ENCODE measurements around the gene EMX2.

EMX2 gene

DNA sequence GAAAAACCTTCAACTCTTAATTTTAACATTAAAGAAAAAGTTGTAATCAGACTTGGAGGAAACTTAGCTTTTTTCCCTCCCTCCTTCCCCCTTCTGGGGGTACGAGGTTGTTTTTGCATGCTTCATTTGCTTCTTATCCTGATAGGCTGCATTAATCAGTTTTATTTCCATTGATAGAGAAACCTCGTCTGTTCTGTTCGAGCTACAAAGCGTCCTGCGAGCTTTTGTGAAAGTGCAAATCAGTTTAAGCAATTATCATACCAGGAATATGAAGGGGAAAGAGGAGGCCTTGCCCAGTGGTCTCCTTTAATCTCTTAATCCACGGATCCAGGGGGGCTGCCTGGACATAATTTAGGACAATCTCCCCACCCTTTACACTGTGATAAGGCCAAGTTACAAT, 7.5 kb downstream of the EMX2 start:
- TF ChIP-seq CTCF (IDR thresholded peaks at IDR 0.05; ENCODE audit: insufficient read depth, low read depth, low read length, missing control alignments) = no peak
- H3K4me3 ChIP-seq (ENCODE audit: low read length) = no peak overlapping the region
- no peak for DNase-seq (ENCODE audit: low read depth)

DNA sequence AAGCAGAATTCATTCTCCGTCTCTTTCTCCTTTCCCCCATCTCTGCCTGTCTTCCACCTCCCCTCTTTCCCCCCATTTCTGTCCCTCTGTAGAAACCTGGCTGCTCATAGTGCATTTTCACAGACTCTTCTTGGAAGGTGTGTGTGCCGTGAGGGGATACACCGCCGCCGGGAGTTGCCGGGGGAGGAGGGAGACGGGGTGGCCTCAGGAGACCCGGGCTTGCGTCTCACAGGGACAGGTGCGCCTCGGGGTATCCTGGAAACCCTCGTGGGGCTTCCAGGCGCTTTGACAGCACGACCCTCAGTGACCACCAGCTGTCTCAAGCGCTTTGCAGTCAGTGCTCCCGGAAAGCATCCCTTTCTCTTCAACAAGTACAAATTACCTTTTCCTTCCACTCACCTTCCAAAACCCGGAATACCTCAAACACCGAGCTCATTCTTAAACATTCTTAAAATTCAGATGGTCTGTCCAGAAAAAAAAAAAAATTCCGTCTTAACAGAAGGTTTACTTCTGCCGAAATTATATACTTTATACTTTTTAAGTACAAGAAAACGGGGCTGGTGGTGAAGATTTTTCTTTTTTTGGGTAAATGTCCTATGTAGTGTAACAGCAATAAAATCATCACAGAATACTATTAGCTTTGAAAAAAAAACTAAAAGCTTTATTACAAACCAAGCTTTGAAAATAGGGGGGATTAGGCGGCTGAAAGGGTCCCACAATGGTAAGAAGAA, 8.2 kb downstream of the EMX2 start:
- no peak for TF ChIP-seq CTCF (IDR thresholded peaks at IDR 0.05; ENCODE audit: insufficient read depth, low read depth, low read length, missing control alignments)
- no peak overlapping the region for H3K4me3 ChIP-seq (ENCODE audit: low read length)
- DNase-seq (ENCODE audit: low read depth) = no peak

DNA sequence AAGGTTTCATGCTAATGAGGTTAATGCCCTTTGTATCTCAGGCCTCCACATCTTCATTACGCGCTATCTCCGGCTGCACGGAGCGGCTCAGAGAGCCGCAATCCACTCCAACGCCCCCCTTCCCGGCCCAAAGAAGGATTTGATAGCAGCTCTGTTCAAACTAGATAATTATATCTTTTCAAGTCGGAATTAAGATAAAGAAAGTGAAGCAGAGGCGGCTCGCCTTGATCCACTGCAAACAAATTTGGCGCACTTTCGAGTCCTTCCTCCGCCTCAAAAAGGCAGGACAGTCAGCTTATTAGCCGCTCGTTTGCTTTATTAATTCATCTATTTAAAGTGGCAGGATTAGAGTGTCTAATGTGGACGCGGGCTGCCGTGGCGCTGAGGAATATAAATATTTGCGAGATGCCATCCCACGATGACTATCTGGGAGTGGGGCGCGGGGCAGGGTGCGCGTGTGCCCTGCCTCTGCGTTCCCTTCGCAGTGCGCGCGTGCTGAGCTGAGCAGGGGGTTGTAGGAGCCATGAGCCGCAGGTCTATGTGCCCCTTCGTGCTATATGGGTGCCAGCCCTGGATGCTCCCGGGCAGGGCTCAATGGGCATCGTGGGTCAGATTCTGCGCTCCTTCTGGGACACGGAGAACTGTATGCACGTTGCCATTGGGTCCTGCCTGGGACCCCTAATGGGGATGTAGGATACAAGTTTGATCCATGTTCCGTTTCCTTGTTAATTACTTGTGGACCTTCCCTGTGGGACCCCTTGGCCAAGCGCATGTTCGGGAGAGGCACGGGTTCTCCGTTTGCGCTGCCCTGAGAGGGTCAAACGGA, 9.0 kb downstream of the EMX2 start:
- no peak overlapping the region for H3K4me3 ChIP-seq (ENCODE audit: low read length)
- no peak for DNase-seq (ENCODE audit: low read depth)
- no peak for TF ChIP-seq CTCF (IDR thresholded peaks at IDR 0.05; ENCODE audit: insufficient read depth, low read depth, low read length, missing control alignments)

GRCh38 chr10:117552156-117552631, 9.6 kb downstream of the EMX2 start:
- no peak for TF ChIP-seq CTCF (IDR thresholded peaks at IDR 0.05; ENCODE audit: insufficient read depth, low read depth, low read length, missing control alignments)
- DNase-seq (ENCODE audit: low read depth) = peak; percentile 20
- H3K4me3 ChIP-seq (ENCODE audit: low read length) = no peak overlapping the region

- no peak for TF ChIP-seq CTCF (IDR thresholded peaks at IDR 0.05; ENCODE audit: insufficient read depth, low read depth, low read length, missing control alignments)
- no peak overlapping the region for H3K4me3 ChIP-seq (ENCODE audit: low read length)
- no peak for DNase-seq (ENCODE audit: low read depth)
These were observed 10.2 kb downstream of the EMX2 start for GRCh38 chr10:117552701-117553141.

GRCh38 chr10:117553142-117553814, 10.7 kb downstream of the EMX2 start:
- DNase-seq (ENCODE audit: low read depth) = no peak
- no peak overlapping the region for H3K4me3 ChIP-seq (ENCODE audit: low read length)
- TF ChIP-seq CTCF (IDR thresholded peaks at IDR 0.05; ENCODE audit: insufficient read depth, low read depth, low read length, missing control alignments) = no peak
